Fibroblast of lung (primary cell): ENCODE measurements around the gene SOX30. TPM values are rescaled to one million over a fixed set of nuclear protein-coding genes. Genes with fewer than 3 reads are reported as not detected.

Source experiments
- DNase-seq, 2 donors: peaks; one replicate each; pipeline versions ENCODE4 v3.0.0 to v3.0.0-alpha.2; 2010; ENCODE audit warnings: low read depth in 2 of 2
- H2AFZ ChIP-seq: 2 replicates; pipeline ENCODE4 v1.5.1; 2012; ENCODE audit warnings: low read length, control low read depth, inconsistent platforms
- H3K27ac ChIP-seq: 2 replicates; pipeline ENCODE4 v1.5.1; 2011; ENCODE audit warnings: low read length, control low read depth; ENCODE audit not compliant: insufficient read depth
- H3K27me3 ChIP-seq: 2 replicates; pipeline ENCODE4 v1.5.1; 2011; ENCODE audit warnings: mild to moderate bottlenecking, low read length; ENCODE audit not compliant: control insufficient read depth, insufficient read depth
- H3K36me3 ChIP-seq: 2 replicates; pipeline ENCODE4 v1.5.1; 2011; ENCODE audit warnings: low read length; ENCODE audit not compliant: control insufficient read depth, insufficient read depth
- H3K4me1 ChIP-seq: 2 replicates; pipeline ENCODE4 v1.5.1; 2011; ENCODE audit warnings: low read length; ENCODE audit not compliant: control insufficient read depth, insufficient read depth; ENCODE audit errors: extremely low read depth
- H3K4me2 ChIP-seq: 2 replicates; pipeline ENCODE4 v1.5.1; 2011; ENCODE audit warnings: low read length, control low read depth; ENCODE audit not compliant: insufficient read depth; ENCODE audit errors: extremely low read depth
- H3K4me3 ChIP-seq, 4 experiments: fragments of 200-600 bp in 1 of 4; sonication (generic) in 1 of 4; replicated peaks in 1 of 4; 2 replicates each; pipeline ENCODE4 v1.5.1; 2011 to 2016; ENCODE audit warnings: low read length in 4 of 4, low read depth in 3 of 4, mild to moderate bottlenecking in 3 of 4, control low read depth in 2 of 4, inconsistent platforms in 1 of 4, mixed read lengths in 1 of 4; ENCODE audit not compliant: insufficient read depth in 1 of 4; ENCODE audit errors: control extremely low read depth in 1 of 4
- H3K79me2 ChIP-seq: 2 replicates; pipeline ENCODE4 v1.5.1; 2012; ENCODE audit warnings: mild to moderate bottlenecking, low read length, inconsistent platforms; ENCODE audit not compliant: control insufficient read depth, insufficient read depth
- H3K9ac ChIP-seq: 2 replicates; pipeline ENCODE4 v1.5.1; 2011; ENCODE audit warnings: mild to moderate bottlenecking, low read length, control low read depth; ENCODE audit not compliant: insufficient read depth
- H3K9me3 ChIP-seq: 2 replicates; pipeline ENCODE4 v1.5.1; 2012; ENCODE audit warnings: low read depth, low read length; ENCODE audit not compliant: control insufficient read depth, insufficient read depth
- H4K20me1 ChIP-seq: 2 replicates; pipeline ENCODE4 v1.5.1; 2011; ENCODE audit warnings: low read length; ENCODE audit not compliant: control insufficient read depth, insufficient read depth; ENCODE audit errors: extremely low read depth
- EZH2 ChIP-seq: IDR thresholded peaks from 2 replicates; pipeline ENCODE4 v1.5.1; 2012; ENCODE audit warnings: low read length, control low read depth, mild to moderate bottlenecking; ENCODE audit errors: missing control alignments
- polyA plus RNA-seq, 2 donors: library from polyadenylated mRNA; depleted of rRNA in 1 of 2; stranded (reverse) in 1 of 2; unstranded in 1 of 2; fragments of >200 nt; gene quantifications; 2 replicates each; pipeline ENCODE4 v1.2.1, GENCODE V29; 2011 to 2012; ENCODE audit warnings: missing spikeins in 1 of 2
- total RNA-seq: library from RNA; depleted of rRNA; stranded (reverse); fragments of >200 nt; gene quantifications from 2 replicates; pipeline ENCODE4 v1.2.1, GENCODE V29; 2014
- TF ChIP-seq, protein P1 (sequence below), 2 donors: IDR thresholded peaks in 1 of 2; conservative IDR thresholded peaks in 1 of 2; 1 replicate in 1 of 2; 2 replicates in 1 of 2; pipeline ENCODE4 v1.5.1; 2011 to 2012; ENCODE audit warnings: low read length in 2 of 2, control low read depth in 1 of 2, inconsistent platforms in 1 of 2, low read depth in 1 of 2, mild to moderate bottlenecking in 1 of 2

The SOX30 gene
- total and polyA plus RNA-seq, 2 donors (not counting 1 experiment from before 2014, with no cell fraction given) = 0.02 TPM; not detected in 1

DNA sequence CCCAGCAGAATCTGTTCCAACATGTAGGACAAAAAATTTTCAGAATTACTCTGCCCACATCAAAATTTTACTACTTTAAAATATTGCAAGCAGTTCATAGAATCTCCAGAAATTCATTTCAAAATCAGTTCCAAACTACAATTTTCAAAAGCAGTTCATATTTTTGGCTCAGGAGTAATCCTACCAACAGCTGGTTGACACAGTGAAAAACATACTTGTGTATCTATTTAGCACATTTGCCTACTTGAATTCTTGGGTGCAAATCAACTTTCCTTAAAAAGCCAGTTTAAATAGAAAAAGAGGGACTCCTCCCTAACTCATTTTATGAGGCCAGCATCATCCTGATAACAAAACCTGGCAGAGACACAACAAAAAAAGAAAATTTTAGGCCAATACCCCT lies 31.5 kb downstream of the SOX30 start:
- no peaks in the 10 kb centered on the region for H4K20me1 ChIP-seq
- no peaks in the 10 kb centered on the region for H3K9me3 ChIP-seq
- H3K27ac ChIP-seq = no peak overlapping the region
- H3K4me3 ChIP-seq = no peak overlapping the region
- H3K27me3 ChIP-seq = no peaks in the 10 kb centered on the region
- no peak overlapping the region for H3K4me2 ChIP-seq
- DNase-seq = no peak
- no peak overlapping the region for H3K9ac ChIP-seq
- H3K79me2 ChIP-seq = no peaks in the 10 kb centered on the region
- no peaks in the 10 kb centered on the region for H3K36me3 ChIP-seq
- TF ChIP-seq EZH2 = no peak
- TF ChIP-seq, protein P1, sequence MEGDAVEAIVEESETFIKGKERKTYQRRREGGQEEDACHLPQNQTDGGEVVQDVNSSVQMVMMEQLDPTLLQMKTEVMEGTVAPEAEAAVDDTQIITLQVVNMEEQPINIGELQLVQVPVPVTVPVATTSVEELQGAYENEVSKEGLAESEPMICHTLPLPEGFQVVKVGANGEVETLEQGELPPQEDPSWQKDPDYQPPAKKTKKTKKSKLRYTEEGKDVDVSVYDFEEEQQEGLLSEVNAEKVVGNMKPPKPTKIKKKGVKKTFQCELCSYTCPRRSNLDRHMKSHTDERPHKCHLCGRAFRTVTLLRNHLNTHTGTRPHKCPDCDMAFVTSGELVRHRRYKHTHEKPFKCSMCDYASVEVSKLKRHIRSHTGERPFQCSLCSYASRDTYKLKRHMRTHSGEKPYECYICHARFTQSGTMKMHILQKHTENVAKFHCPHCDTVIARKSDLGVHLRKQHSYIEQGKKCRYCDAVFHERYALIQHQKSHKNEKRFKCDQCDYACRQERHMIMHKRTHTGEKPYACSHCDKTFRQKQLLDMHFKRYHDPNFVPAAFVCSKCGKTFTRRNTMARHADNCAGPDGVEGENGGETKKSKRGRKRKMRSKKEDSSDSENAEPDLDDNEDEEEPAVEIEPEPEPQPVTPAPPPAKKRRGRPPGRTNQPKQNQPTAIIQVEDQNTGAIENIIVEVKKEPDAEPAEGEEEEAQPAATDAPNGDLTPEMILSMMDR (conservative IDR thresholded peaks at IDR 0.05 in 1 of 2, IDR thresholded peaks at IDR 0.05 in 1 of 2; ENCODE audit: low read depth in 1 of 2, low read length in 2 of 2) = no peak
- no peak overlapping the region for H2AFZ ChIP-seq
- H3K4me1 ChIP-seq = no peaks in the 10 kb centered on the region

- no peaks in the 10 kb centered on the region for H3K36me3 ChIP-seq
Observed at GRCh38 chr5:157618191-157618765, 34.0 kb downstream of the SOX30 start.

DNA sequence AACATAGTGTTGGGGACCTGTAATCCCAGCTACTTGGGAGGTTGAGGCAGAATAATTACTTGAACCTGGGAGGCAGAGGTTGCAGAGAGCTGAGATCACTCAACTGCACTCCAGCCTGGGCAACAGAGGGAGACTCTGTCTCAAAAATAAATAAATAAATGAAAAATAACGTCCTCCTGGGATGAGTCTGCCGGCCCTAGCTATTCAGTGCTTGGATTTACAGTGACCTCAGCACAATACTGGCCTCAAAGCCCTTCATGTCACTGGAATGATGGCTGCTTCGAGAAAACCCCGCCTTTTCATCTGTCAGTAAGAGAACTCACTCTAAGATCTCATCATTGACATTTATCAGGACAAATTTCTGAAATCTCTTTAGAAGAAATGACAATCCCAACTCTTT lies 35.5 kb downstream of the SOX30 start:
- no peak overlapping the region for H3K9ac ChIP-seq
- H3K27me3 ChIP-seq = no peaks in the 10 kb centered on the region
- no peak overlapping the region for H3K27ac ChIP-seq
- no peaks in the 10 kb centered on the region for H3K4me1 ChIP-seq
- H3K4me3 ChIP-seq = no peak overlapping the region
- no peaks in the 10 kb centered on the region for H3K79me2 ChIP-seq
- H3K4me2 ChIP-seq = no peak overlapping the region
- no peaks in the 10 kb centered on the region for H4K20me1 ChIP-seq
- no peak for DNase-seq
- H3K9me3 ChIP-seq = no peaks in the 10 kb centered on the region
- H3K36me3 ChIP-seq = no peaks in the 10 kb centered on the region
- no peak overlapping the region for H2AFZ ChIP-seq
- TF ChIP-seq, protein P1 (conservative IDR thresholded peaks at IDR 0.05 in 1 of 2, IDR thresholded peaks at IDR 0.05 in 1 of 2; ENCODE audit: low read depth in 1 of 2, low read length in 2 of 2) = no peak
- TF ChIP-seq EZH2 = no peak

More at GRCh38 chr5:157618191-157618765, 34.0 kb downstream of the SOX30 start:
- Histone ChIP-seq H3K9me3 (no peaks in the 10 kb centered on the region), H3K9ac (no peak overlapping the region), H3K27ac (no peak overlapping the region), H3K4me2 (no peak overlapping the region), H2AFZ (no peak overlapping the region), H3K27me3 (no peaks in the 10 kb centered on the region), H3K79me2 (no peaks in the 10 kb centered on the region), H4K20me1 (no peaks in the 10 kb centered on the region), H3K4me3 (no peak overlapping the region), H3K4me1 (no peaks in the 10 kb centered on the region)
- TF ChIP-seq EZH2 = no peak
- TF ChIP-seq, protein P1 (conservative IDR thresholded peaks at IDR 0.05 in 1 of 2, IDR thresholded peaks at IDR 0.05 in 1 of 2; ENCODE audit: low read depth in 1 of 2, low read length in 2 of 2) = no peak
- DNase-seq = no peak
